ENCODE data around the gene C19orf25.

Gene C19orf25

DNA sequence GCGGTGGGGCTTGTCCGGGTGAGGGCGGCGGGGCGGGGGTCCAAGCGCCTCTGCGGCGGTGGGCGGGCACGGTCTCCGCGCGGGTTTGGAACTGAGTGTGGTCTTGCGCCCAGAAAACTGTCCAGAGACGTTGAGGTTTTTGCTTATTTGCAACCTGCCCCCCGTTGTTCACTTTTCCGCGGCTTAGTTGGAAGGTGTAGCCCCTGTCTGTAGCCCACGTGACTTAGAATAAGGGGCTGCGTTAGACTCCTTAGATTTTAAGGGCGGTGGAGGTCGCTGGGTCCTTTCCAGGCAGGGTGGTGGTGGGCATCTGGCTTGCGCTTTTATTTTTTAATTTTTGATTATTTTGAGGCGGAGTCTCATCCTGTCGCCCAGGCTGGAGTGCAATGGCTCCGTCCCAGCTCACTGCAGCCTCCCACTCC, 40.1 kb downstream of the C19orf25 start:
- Histone ChIP-seq H3K36me3 (ENCODE audit: insufficient read depth, insufficient read length, low read length) (peaks cover 62% of the 10 kb centered on the region), H3K9ac (ENCODE audit: insufficient read length, low read depth) (peak overlapping the region; percentile 99), H3K4me1 (ENCODE audit: insufficient read depth, insufficient read length) (peaks cover 28% of the 10 kb centered on the region), H3K9me3 (ENCODE audit: insufficient read depth, low read length) (no peaks in the 10 kb centered on the region), H3K4me3 (ENCODE audit: insufficient read length, low read depth) (peak overlapping the region; percentile 98), H3K27me3 (ENCODE audit: insufficient read depth, insufficient read length) (no peaks in the 10 kb centered on the region)
- no peak for DNase-seq (ENCODE audit: low read depth, low spot score)
- TF ChIP-seq ZNF274 (IDR thresholded peaks at IDR 0.05; ENCODE audit: low read depth, low read length), result no peak
- TF ChIP-seq SUZ12 (IDR thresholded peaks at IDR 0.05; ENCODE audit: extremely low read depth, insufficient read depth, insufficient read length), result no peak
- no peak for TF ChIP-seq YY1 (IDR thresholded peaks at IDR 0.05; ENCODE audit: insufficient read depth, insufficient read length)

DNA sequence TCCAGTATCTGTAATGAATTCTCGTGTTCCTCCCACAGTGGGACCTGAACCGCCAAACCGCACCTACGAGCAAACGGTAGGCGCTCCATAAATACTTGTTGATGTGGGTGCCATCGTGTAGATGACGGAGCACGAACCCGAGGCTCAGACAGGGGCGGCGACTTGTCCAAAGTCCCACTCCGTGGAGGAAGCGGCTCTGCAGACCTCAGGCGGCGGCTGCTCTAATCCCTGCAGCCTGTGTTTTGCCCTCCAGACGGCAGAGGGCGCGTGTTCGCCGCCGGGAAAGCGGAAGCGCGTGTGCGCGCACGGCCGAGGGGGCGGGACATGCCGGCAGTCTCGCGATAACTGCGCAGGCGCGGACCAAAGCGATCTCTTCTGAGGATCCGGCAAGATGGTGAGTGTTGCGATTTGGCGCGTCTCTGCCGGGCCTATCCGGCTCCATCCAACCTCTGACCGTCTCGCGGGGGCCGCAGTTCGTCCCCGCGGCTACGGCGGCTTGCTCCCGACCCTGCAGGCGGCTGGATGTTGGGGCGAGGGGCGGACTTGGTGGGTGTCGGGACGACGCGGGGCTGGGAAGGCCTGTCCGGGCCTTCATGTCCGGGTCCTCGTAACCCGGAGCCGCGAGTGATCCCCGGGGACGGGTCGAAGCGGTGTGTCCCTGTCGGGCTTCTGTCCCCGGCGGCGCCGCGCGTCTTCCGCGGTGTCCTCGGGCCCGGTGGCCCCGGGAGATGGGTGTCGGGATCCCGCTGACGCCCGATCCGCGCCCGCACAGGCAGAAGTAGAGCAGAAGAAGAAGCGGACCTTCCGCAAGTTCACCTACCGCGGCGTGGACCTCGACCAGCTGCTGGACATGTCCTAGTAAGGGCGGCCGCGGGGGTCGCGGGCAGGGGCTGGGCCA, 40.7 kb downstream of the C19orf25 start, which contains the start of gene RPS15:
RPS15 (plus strand) TSS at position 362 of the 898 bp plus-strand sequence; CDS start at position 392, 30 bp downstream.
- H3K9ac ChIP-seq (ENCODE audit: insufficient read length, low read depth), result peak within 1 kb of the TSS; percentile 99
- peak; percentile 95 for DNase-seq (ENCODE audit: low read depth, low spot score)
- H3K9me3 ChIP-seq (ENCODE audit: insufficient read depth, low read length), result no peaks in the 10 kb centered on the region
- peaks cover 69% of the 10 kb centered on the region for H3K36me3 ChIP-seq (ENCODE audit: insufficient read depth, insufficient read length, low read length)
- no peaks in the 10 kb centered on the region for H3K27me3 ChIP-seq (ENCODE audit: insufficient read depth, insufficient read length)
- peak within 1 kb of the TSS; percentile 98 for H3K4me3 ChIP-seq (ENCODE audit: insufficient read length, low read depth)
- TF ChIP-seq ZNF274 (IDR thresholded peaks at IDR 0.05; ENCODE audit: low read depth, low read length) (no peak), SUZ12 (IDR thresholded peaks at IDR 0.05; ENCODE audit: extremely low read depth, insufficient read depth, insufficient read length) (no peak)
- H3K4me1 ChIP-seq (ENCODE audit: insufficient read depth, insufficient read length), result peaks cover 30% of the 10 kb centered on the region

GRCh38 chr19:1437609-1438008, 41.4 kb downstream of the C19orf25 start:
- Histone ChIP-seq H3K4me1 (ENCODE audit: insufficient read depth, insufficient read length) (peaks cover 36% of the 10 kb centered on the region), H3K9ac (ENCODE audit: insufficient read length, low read depth) (peak overlapping the region; percentile 99), H3K4me3 (ENCODE audit: insufficient read length, low read depth) (no peak overlapping the region), H3K9me3 (ENCODE audit: insufficient read depth, low read length) (no peaks in the 10 kb centered on the region), H3K36me3 (ENCODE audit: insufficient read depth, insufficient read length, low read length) (peaks cover 70% of the 10 kb centered on the region), H3K27me3 (ENCODE audit: insufficient read depth, insufficient read length) (no peaks in the 10 kb centered on the region)
- TF ChIP-seq YY1 (IDR thresholded peaks at IDR 0.05; ENCODE audit: insufficient read depth, insufficient read length) (no peak), ZNF274 (IDR thresholded peaks at IDR 0.05; ENCODE audit: low read depth, low read length) (no peak), SUZ12 (IDR thresholded peaks at IDR 0.05; ENCODE audit: extremely low read depth, insufficient read depth, insufficient read length) (no peak)
- no peak for DNase-seq (ENCODE audit: low read depth, low spot score)

- Histone ChIP-seq H3K4me3 (ENCODE audit: insufficient read length, low read depth) (no peak overlapping the region), H3K4me1 (ENCODE audit: insufficient read depth, insufficient read length) (peaks cover 22% of the 10 kb centered on the region), H3K27me3 (ENCODE audit: insufficient read depth, insufficient read length) (no peaks in the 10 kb centered on the region), H3K9ac (ENCODE audit: insufficient read length, low read depth) (peak overlapping the region; percentile 63), H3K9me3 (ENCODE audit: insufficient read depth, low read length) (no peaks in the 10 kb centered on the region), H3K36me3 (ENCODE audit: insufficient read depth, insufficient read length, low read length) (peaks cover 62% of the 10 kb centered on the region)
- DNase-seq (ENCODE audit: low read depth, low spot score), result no peak
- TF ChIP-seq ZNF274 (IDR thresholded peaks at IDR 0.05; ENCODE audit: low read depth, low read length) (no peak), YY1 (IDR thresholded peaks at IDR 0.05; ENCODE audit: insufficient read depth, insufficient read length) (no peak), SUZ12 (IDR thresholded peaks at IDR 0.05; ENCODE audit: extremely low read depth, insufficient read depth, insufficient read length) (no peak)
Observed at GRCh38 chr19:1435378-1435989, 43.5 kb downstream of the C19orf25 start.

- Histone ChIP-seq H3K27me3 (ENCODE audit: insufficient read depth, insufficient read length) (no peaks in the 10 kb centered on the region), H3K4me1 (ENCODE audit: insufficient read depth, insufficient read length) (peaks cover 18% of the 10 kb centered on the region), H3K9me3 (ENCODE audit: insufficient read depth, low read length) (no peaks in the 10 kb centered on the region), H3K36me3 (ENCODE audit: insufficient read depth, insufficient read length, low read length) (peaks cover 62% of the 10 kb centered on the region), H3K4me3 (ENCODE audit: insufficient read length, low read depth) (no peak overlapping the region), H3K9ac (ENCODE audit: insufficient read length, low read depth) (no peak overlapping the region)
- TF ChIP-seq ZNF274 (IDR thresholded peaks at IDR 0.05; ENCODE audit: low read depth, low read length), result no peak
- no peak for TF ChIP-seq YY1 (IDR thresholded peaks at IDR 0.05; ENCODE audit: insufficient read depth, insufficient read length)
- no peak for TF ChIP-seq SUZ12 (IDR thresholded peaks at IDR 0.05; ENCODE audit: extremely low read depth, insufficient read depth, insufficient read length)
- DNase-seq (ENCODE audit: low read depth, low spot score), result no peak
Observed at GRCh38 chr19:1434577-1435060, 44.4 kb downstream of the C19orf25 start.

- Histone ChIP-seq H3K4me3 (ENCODE audit: insufficient read length, low read depth) (no peak overlapping the region), H3K36me3 (ENCODE audit: insufficient read depth, insufficient read length, low read length) (peaks cover 62% of the 10 kb centered on the region)
Observed at GRCh38 chr19:1434040-1434366, 45.0 kb downstream of the C19orf25 start.

More at GRCh38 chr19:1434040-1434366, 45.0 kb downstream of the C19orf25 start:
- Histone ChIP-seq H3K9me3 (ENCODE audit: insufficient read depth, low read length) (no peaks in the 10 kb centered on the region), H3K9ac (ENCODE audit: insufficient read length, low read depth) (no peak overlapping the region), H3K4me1 (ENCODE audit: insufficient read depth, insufficient read length) (peaks cover 18% of the 10 kb centered on the region), H3K27me3 (ENCODE audit: insufficient read depth, insufficient read length) (no peaks in the 10 kb centered on the region)
- no peak for DNase-seq (ENCODE audit: low read depth, low spot score)
- TF ChIP-seq YY1 (IDR thresholded peaks at IDR 0.05; ENCODE audit: insufficient read depth, insufficient read length) (no peak), ZNF274 (IDR thresholded peaks at IDR 0.05; ENCODE audit: low read depth, low read length) (no peak), SUZ12 (IDR thresholded peaks at IDR 0.05; ENCODE audit: extremely low read depth, insufficient read depth, insufficient read length) (no peak)

Measured in NT2/D1 (cell line).